M059J (cell line): ENCODE measurements around the gene MRPS6. TPM values are rescaled to one million over a fixed set of nuclear protein-coding genes. Genes with fewer than 3 reads are reported as not detected.
A peak's percentile ranks its signal among the peaks of the same experiment; 100 is the strongest.

Experiments used
- DNase-seq: peaks from one replicate; pipeline ENCODE4 v3.0.0-alpha.2; 2012; ENCODE audit warnings: low read depth
- total RNA-seq: library from RNA; depleted of rRNA; stranded (reverse); fragments of >200 nt; shearing (Covaris generic); gene quantifications from 2 replicates; pipeline ENCODE4 v1.2.3, GENCODE V29; 2014

The MRPS6 gene
- total RNA-seq, 1 experiment from 2014 or later, result 72.1 TPM

- no peak for DNase-seq
Observed at GRCh38 chr21:34100337-34100736, 27.0 kb downstream of the MRPS6 start.

- peak; percentile 51 for DNase-seq
Observed at GRCh38 chr21:34100790-34101189, 27.4 kb downstream of the MRPS6 start.

- DNase-seq, result no peak
Observed at GRCh38 chr21:34105947-34106541, 32.7 kb downstream of the MRPS6 start.

- no peak for DNase-seq
Observed at GRCh38 chr21:34107606-34108005, 34.2 kb downstream of the MRPS6 start.

- no peak for DNase-seq
Observed at GRCh38 chr21:34109075-34109474, 35.7 kb downstream of the MRPS6 start.

- DNase-seq, result no peak
Observed at GRCh38 chr21:34110594-34111202, 37.3 kb downstream of the MRPS6 start.

- DNase-seq, result no peak
Observed at GRCh38 chr21:34112316-34113033, 39.1 kb downstream of the MRPS6 start.

GRCh38 chr21:34113842-34114241 is 40.5 kb downstream of the MRPS6 start:
- DNase-seq, result peak; percentile 64

- DNase-seq, result no peak
Observed at GRCh38 chr21:34115160-34115559, 41.8 kb downstream of the MRPS6 start.

GRCh38 chr21:34116569-34116968 is 43.2 kb downstream of the MRPS6 start:
- no peak for DNase-seq

- DNase-seq, result no peak
Observed at GRCh38 chr21:34120867-34121266, 47.5 kb downstream of the MRPS6 start.

- DNase-seq, result no peak
Observed at GRCh38 chr21:34122047-34122446, 48.7 kb downstream of the MRPS6 start.

- no peak for DNase-seq
Observed at GRCh38 chr21:34123609-34124008, 50.2 kb downstream of the MRPS6 start.

- peak; percentile 70 for DNase-seq
Observed at GRCh38 chr21:34126269-34126668, 52.9 kb downstream of the MRPS6 start.

- DNase-seq, result no peak
Observed at GRCh38 chr21:34126691-34127090, 53.3 kb downstream of the MRPS6 start.

- DNase-seq, result no peak
Observed at GRCh38 chr21:34128124-34128523, 54.7 kb downstream of the MRPS6 start.

GRCh38 chr21:34128674-34129038 is 55.3 kb downstream of the MRPS6 start:
- no peak for DNase-seq

- DNase-seq, result peak; percentile 97
Observed at GRCh38 chr21:34129039-34129891, 55.9 kb downstream of the MRPS6 start.

GRCh38 chr21:34129901-34130715 is 56.7 kb downstream of the MRPS6 start:
- peak; percentile 68 for DNase-seq

GRCh38 chr21:34130716-34130985 is 57.3 kb downstream of the MRPS6 start:
- no peak for DNase-seq

GRCh38 chr21:34131586-34131985 is 58.2 kb downstream of the MRPS6 start:
- no peak for DNase-seq

- DNase-seq, result no peak
Observed at GRCh38 chr21:34132202-34132601, 58.8 kb downstream of the MRPS6 start.
